Loucy (cell line): ENCODE measurements around the gene BTRC.

ENCODE experiments used
- CTCF ChIP-seq: fragments of 200-600 bp; sonication (generic); conservative IDR thresholded peaks from 2 replicates; pipeline ENCODE4 v1.5.1; 2014; ENCODE audit warnings: mild to moderate bottlenecking, antibody characterized with exemption, low read length
- EZH2phosphoT487 ChIP-seq: fragments of 200-600 bp; IDR thresholded peaks from 2 replicates; pipeline ENCODE4 v1.6.1; 2018; ENCODE audit warnings: antibody characterized with exemption, mild to moderate bottlenecking, moderate library complexity, borderline replicate concordance

GRCh38 chr10:101564490-101564991 lies 210.6 kb downstream of the BTRC start:
- TF ChIP-seq CTCF (no peak), EZH2phosphoT487 (no peak)
